Epidermal melanocyte (primary cell): ENCODE measurements around the gene SKOR2.
A peak's percentile ranks its signal among the peaks of the same experiment; 100 is the strongest.
"Not testable (repeated sequence)": the region's sequence is repeated elsewhere in the genome, so short reads cannot be mapped to it uniquely, and the experiment has no call there.

ENCODE experiments used
- DNase-seq: peaks from one replicate; pipeline ENCODE4 v3.0.0; 2011; ENCODE audit warnings: low spot score; ENCODE audit not compliant: insufficient read length

SKOR2 gene

GRCh38 chr18:47203626-47204464 lies 47.6 kb downstream of the SKOR2 start:
- DNase-seq: no peak

GRCh38 chr18:47195961-47196360 lies 55.5 kb downstream of the SKOR2 start:
- not testable (repeated sequence) for DNase-seq

GRCh38 chr18:47191961-47192360 lies 59.5 kb downstream of the SKOR2 start:
- DNase-seq: no peak

- no peak for DNase-seq
Measured at GRCh38 chr18:47187721-47188120, 63.7 kb downstream of the SKOR2 start.

GRCh38 chr18:47184419-47185050 lies 66.9 kb downstream of the SKOR2 start:
- DNase-seq: no peak

- DNase-seq: not testable (repeated sequence)
Measured at GRCh38 chr18:47182156-47182555, 69.3 kb downstream of the SKOR2 start.

GRCh38 chr18:47180765-47181164 lies 70.7 kb downstream of the SKOR2 start:
- DNase-seq: no peak

- DNase-seq: no peak
Measured at GRCh38 chr18:47179520-47179919, 71.9 kb downstream of the SKOR2 start.

GRCh38 chr18:47175898-47176575 lies 75.4 kb downstream of the SKOR2 start, which contains the start of gene IER3IP1:
Gene IER3IP1, minus strand, starts transcription at chr18:47176364. Its CDS starts 87 bp downstream, at chr18:47176277.
- DNase-seq: peak; percentile 77

GRCh38 chr18:47175283-47175897 lies 76.1 kb downstream of the SKOR2 start:
- DNase-seq: no peak

GRCh38 chr18:47174545-47175116 lies 76.8 kb downstream of the SKOR2 start:
- no peak for DNase-seq

- no peak for DNase-seq
Measured at GRCh38 chr18:47172476-47172875, 79.0 kb downstream of the SKOR2 start.

GRCh38 chr18:47168913-47169312 lies 82.5 kb downstream of the SKOR2 start:
- DNase-seq: no peak

GRCh38 chr18:47168509-47168908 lies 83.0 kb downstream of the SKOR2 start:
- no peak for DNase-seq

GRCh38 chr18:47166294-47166693 lies 85.2 kb downstream of the SKOR2 start:
- DNase-seq: no peak

GRCh38 chr18:47163241-47163640 lies 88.2 kb downstream of the SKOR2 start:
- no peak for DNase-seq

GRCh38 chr18:47160256-47160655 lies 91.2 kb downstream of the SKOR2 start:
- DNase-seq: no peak

GRCh38 chr18:47158404-47158803 lies 93.1 kb downstream of the SKOR2 start:
- DNase-seq: not testable (repeated sequence)
